ENCODE results near the gene ATG7. TPM values are rescaled to one million over a fixed set of nuclear protein-coding genes. Genes with fewer than 3 reads are reported as not detected.

Gene ATG7
- total and polyA plus RNA-seq, 4 donors = 7.4 to 53.8 (median 15.6) TPM

DNA sequence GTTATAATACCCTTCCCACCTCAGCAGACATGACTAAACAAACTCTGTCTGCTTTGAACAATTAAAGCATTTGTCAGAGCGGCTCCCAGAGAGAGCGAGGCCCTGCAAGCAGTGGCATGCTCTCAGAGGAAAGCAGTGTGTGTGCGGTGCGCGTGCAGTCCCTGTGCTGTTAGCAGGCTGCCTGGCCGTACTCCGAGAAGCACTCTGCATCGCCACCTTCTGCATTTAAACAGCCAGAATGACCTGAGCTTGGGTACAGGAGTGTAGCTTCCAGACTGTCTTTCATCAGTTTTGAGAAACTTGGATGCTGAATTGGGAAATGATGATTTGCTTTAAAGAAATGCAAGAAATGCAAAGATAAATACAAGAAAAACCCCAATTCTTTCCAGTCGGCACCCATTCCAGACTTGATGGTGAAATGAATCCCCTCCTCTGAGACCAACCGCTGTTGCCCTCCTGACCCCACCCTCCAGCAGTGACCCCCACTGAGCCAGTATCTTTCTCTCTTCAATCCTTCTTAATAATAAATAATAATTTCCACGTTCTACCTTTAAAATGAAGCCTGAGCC, 258.0 kb downstream of the ATG7 start:
- DNase-seq (ENCODE audit: low spot score) = no peak
- Histone ChIP-seq H3K9me3 (ENCODE audit: control insufficient read depth in 4 of 4, low read length in 3 of 4) (no peaks in the 10 kb centered on the region), H3K27ac (ENCODE audit: low read depth in 1 of 2, low read length in 2 of 2) (no peak overlapping the region), H3K4me1 (ENCODE audit: control insufficient read depth in 4 of 4, insufficient read depth in 4 of 4, low read length in 3 of 4) (no peaks in the 10 kb centered on the region), H3K9ac (ENCODE audit: low read depth in 1 of 2, low read length in 2 of 2) (no peak overlapping the region), H3K4me3 (ENCODE audit: low read depth in 1 of 3, low read length in 3 of 3) (no peak overlapping the region), H3K27me3 (ENCODE audit: control insufficient read depth in 4 of 4, insufficient read depth in 4 of 4, low read length in 3 of 4) (no peaks in the 10 kb centered on the region), H3K36me3 (ENCODE audit: control insufficient read depth in 4 of 4, insufficient read depth in 3 of 4, low read depth in 1 of 4, low read length in 3 of 4) (no peaks in the 10 kb centered on the region)
- 94% methylated on average over 11 of the region's 11 CpGs for WGBS
- TF ChIP-seq, protein P1, sequence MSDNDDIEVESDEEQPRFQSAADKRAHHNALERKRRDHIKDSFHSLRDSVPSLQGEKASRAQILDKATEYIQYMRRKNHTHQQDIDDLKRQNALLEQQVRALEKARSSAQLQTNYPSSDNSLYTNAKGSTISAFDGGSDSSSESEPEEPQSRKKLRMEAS (IDR thresholded peaks at IDR 0.05) = no peak
- no peak for TF ChIP-seq NR2F2 (IDR thresholded peaks at IDR 0.05)
- TF ChIP-seq RAD21 (IDR thresholded peaks at IDR 0.05) = no peak
- TF ChIP-seq YY1 (IDR thresholded peaks at IDR 0.05) = no peak
- TF ChIP-seq HNF4G (IDR thresholded peaks at IDR 0.05) = no peak
- TF ChIP-seq RXRA (IDR thresholded peaks at IDR 0.05) = no peak
- no peak for TF ChIP-seq SP1 (IDR thresholded peaks at IDR 0.05)
- TF ChIP-seq, protein P2, sequence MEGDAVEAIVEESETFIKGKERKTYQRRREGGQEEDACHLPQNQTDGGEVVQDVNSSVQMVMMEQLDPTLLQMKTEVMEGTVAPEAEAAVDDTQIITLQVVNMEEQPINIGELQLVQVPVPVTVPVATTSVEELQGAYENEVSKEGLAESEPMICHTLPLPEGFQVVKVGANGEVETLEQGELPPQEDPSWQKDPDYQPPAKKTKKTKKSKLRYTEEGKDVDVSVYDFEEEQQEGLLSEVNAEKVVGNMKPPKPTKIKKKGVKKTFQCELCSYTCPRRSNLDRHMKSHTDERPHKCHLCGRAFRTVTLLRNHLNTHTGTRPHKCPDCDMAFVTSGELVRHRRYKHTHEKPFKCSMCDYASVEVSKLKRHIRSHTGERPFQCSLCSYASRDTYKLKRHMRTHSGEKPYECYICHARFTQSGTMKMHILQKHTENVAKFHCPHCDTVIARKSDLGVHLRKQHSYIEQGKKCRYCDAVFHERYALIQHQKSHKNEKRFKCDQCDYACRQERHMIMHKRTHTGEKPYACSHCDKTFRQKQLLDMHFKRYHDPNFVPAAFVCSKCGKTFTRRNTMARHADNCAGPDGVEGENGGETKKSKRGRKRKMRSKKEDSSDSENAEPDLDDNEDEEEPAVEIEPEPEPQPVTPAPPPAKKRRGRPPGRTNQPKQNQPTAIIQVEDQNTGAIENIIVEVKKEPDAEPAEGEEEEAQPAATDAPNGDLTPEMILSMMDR (IDR thresholded peaks at IDR 0.05; ENCODE audit: low read depth, low read length, missing input control) = no peak
- no peak for TF ChIP-seq GABPA (IDR thresholded peaks at IDR 0.05 in 1 of 2, conservative IDR thresholded peaks at IDR 0.05 in 1 of 2)
- TF ChIP-seq, protein P3, sequence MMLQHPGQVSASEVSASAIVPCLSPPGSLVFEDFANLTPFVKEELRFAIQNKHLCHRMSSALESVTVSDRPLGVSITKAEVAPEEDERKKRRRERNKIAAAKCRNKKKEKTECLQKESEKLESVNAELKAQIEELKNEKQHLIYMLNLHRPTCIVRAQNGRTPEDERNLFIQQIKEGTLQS (IDR thresholded peaks at IDR 0.05) = no peak
- no peak for TF ChIP-seq JUND (IDR thresholded peaks at IDR 0.05)
- TF ChIP-seq, protein P4, sequence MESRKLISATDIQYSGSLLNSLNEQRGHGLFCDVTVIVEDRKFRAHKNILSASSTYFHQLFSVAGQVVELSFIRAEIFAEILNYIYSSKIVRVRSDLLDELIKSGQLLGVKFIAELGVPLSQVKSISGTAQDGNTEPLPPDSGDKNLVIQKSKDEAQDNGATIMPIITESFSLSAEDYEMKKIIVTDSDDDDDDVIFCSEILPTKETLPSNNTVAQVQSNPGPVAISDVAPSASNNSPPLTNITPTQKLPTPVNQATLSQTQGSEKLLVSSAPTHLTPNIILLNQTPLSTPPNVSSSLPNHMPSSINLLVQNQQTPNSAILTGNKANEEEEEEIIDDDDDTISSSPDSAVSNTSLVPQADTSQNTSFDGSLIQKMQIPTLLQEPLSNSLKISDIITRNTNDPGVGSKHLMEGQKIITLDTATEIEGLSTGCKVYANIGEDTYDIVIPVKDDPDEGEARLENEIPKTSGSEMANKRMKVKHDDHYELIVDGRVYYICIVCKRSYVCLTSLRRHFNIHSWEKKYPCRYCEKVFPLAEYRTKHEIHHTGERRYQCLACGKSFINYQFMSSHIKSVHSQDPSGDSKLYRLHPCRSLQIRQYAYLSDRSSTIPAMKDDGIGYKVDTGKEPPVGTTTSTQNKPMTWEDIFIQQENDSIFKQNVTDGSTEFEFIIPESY (IDR thresholded peaks at IDR 0.05) = no peak
- TF ChIP-seq FOXA1 (IDR thresholded peaks at IDR 0.05) = no peak
- no peak for TF ChIP-seq EGR1 (IDR thresholded peaks at IDR 0.05; ENCODE audit: low read depth in 2 of 2)
- no peak for TF ChIP-seq FOXA2 (IDR thresholded peaks at IDR 0.05)
- no peak for TF ChIP-seq TAF1 (conservative IDR thresholded peaks at IDR 0.05)
- TF ChIP-seq, protein P5, sequence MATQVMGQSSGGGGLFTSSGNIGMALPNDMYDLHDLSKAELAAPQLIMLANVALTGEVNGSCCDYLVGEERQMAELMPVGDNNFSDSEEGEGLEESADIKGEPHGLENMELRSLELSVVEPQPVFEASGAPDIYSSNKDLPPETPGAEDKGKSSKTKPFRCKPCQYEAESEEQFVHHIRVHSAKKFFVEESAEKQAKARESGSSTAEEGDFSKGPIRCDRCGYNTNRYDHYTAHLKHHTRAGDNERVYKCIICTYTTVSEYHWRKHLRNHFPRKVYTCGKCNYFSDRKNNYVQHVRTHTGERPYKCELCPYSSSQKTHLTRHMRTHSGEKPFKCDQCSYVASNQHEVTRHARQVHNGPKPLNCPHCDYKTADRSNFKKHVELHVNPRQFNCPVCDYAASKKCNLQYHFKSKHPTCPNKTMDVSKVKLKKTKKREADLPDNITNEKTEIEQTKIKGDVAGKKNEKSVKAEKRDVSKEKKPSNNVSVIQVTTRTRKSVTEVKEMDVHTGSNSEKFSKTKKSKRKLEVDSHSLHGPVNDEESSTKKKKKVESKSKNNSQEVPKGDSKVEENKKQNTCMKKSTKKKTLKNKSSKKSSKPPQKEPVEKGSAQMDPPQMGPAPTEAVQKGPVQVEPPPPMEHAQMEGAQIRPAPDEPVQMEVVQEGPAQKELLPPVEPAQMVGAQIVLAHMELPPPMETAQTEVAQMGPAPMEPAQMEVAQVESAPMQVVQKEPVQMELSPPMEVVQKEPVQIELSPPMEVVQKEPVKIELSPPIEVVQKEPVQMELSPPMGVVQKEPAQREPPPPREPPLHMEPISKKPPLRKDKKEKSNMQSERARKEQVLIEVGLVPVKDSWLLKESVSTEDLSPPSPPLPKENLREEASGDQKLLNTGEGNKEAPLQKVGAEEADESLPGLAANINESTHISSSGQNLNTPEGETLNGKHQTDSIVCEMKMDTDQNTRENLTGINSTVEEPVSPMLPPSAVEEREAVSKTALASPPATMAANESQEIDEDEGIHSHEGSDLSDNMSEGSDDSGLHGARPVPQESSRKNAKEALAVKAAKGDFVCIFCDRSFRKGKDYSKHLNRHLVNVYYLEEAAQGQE (IDR thresholded peaks at IDR 0.05) = no peak
